Gastroesophageal sphincter (tissue), 4 donors: ENCODE data around the gene APPL2. TPM values are rescaled to one million over a fixed set of nuclear protein-coding genes. Genes with fewer than 3 reads are reported as not detected.

Experiments used
- ATAC-seq: fragments of 150-250 bp; one replicate; pipeline ENCODE4 v1.9.1; 2016; ENCODE audit warnings: mild to moderate bottlenecking, moderate library complexity
- H3K27ac ChIP-seq, 4 donors: fragments of 200-600 bp; sonication (generic) in 3 of 4; 1 replicate in 3 of 4; 2 replicates in 1 of 4; pipeline ENCODE4 v1.5.1; 2016 to 2019
- H3K27me3 ChIP-seq: fragments of 200-600 bp; sonication (generic); one replicate; pipeline ENCODE4 v1.5.1; 2019
- H3K36me3 ChIP-seq, 2 donors: fragments of 200-600 bp; sonication (generic); one replicate each; pipeline ENCODE4 v1.5.1; 2019; ENCODE audit warnings: control low read depth in 1 of 2
- H3K4me1 ChIP-seq, 3 donors: fragments of 200-600 bp; sonication (generic); 1 replicate in 2 of 3; 2 replicates in 1 of 3; pipeline ENCODE4 v1.5.1; 2016 to 2019; ENCODE audit warnings: control low read depth in 2 of 3
- H3K4me3 ChIP-seq, 2 donors: fragments of 200-600 bp; sonication (generic); one replicate each; pipeline ENCODE4 v1.5.1; 2019; ENCODE audit warnings: mild to moderate bottlenecking in 1 of 2, moderate library complexity in 1 of 2
- H3K9me3 ChIP-seq, 3 donors: fragments of 200-600 bp; sonication (generic); one replicate each; pipeline ENCODE4 v1.5.1; 2017 to 2019; ENCODE audit warnings: control low read depth in 2 of 3
- EP300 ChIP-seq: sonication (generic); formaldehyde crosslinking; IDR thresholded peaks from one replicate; pipeline ENCODE4 v1.6.1; 2017; ENCODE audit warnings: antibody characterized with exemption, mild to moderate bottlenecking
- POLR2A ChIP-seq, 2 donors: fragments of 450-650 bp; IDR thresholded peaks; one replicate each; pipeline ENCODE4 v1.6.1; 2017; ENCODE audit warnings: antibody characterized with exemption in 2 of 2, mild to moderate bottlenecking in 2 of 2, moderate library complexity in 1 of 2
- POLR2AphosphoS5 ChIP-seq: sonication (generic); formaldehyde crosslinking; IDR thresholded peaks from one replicate; pipeline ENCODE4 v1.6.1; 2017; ENCODE audit warnings: antibody characterized with exemption
- WGBS, 2 donors: methylation state at CpG; one replicate each; pipeline ENCODE4 v1.1.5; 2018; ENCODE audit warnings: low coverage in 1 of 2; 5-methylcytosine and 5-hydroxymethylcytosine counted together
- total RNA-seq, 4 donors: library from RNA; depleted of rRNA; stranded (reverse); fragments of >200 nt; gene quantifications; one replicate each; pipeline ENCODE4 v1.1.0, GENCODE V29; 2016
- TF ChIP-seq, protein P1 (sequence below), 4 experiments: fragments of 200-600 bp in 2 of 4; fragments of 450-650 bp in 2 of 4; sonication (generic) in 1 of 4; IDR thresholded peaks; one replicate each; pipeline ENCODE4 v1.5.1; 2017 to 2019; ENCODE audit warnings: antibody characterized with exemption in 4 of 4, mild to moderate bottlenecking in 2 of 4, moderate library complexity in 2 of 4

Gene APPL2
- total RNA-seq, 4 donors from 2014 or later = 17.0 to 32.4 (median 23.4) TPM

DNA sequence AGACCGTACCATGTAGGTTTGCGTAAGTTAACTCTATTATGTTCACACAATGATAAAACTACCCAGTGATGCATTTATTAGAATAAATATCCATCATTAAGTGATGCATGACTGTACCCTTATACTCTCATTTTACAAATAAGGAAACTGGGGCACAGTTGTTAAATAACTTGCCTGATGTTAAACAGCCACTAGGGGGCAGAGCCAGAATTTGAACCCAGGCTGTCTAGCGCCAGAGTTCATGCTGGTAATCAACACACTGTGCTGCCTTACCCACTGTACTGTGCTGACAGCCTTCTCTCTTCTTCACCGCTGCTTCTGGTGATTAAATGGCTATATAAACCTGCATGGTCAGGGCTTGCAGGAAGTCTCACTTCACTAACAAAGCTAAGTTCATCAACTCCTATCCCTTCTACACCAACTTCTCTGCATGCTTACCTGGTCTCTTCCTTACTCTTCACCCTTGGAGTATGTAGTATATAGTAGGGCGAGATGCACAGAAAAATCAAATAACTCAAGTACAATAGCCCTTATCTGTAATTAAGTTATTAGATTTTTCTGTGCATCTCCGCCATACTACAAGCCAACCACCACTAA, 43.6 kb upstream of the APPL2 start:
- H3K36me3 ChIP-seq = no peaks in the 10 kb centered on the region
- TF ChIP-seq POLR2A (IDR thresholded peaks at IDR 0.05) (no peak), POLR2AphosphoS5 (no peak), EP300 (no peak)
- TF ChIP-seq, protein P1, sequence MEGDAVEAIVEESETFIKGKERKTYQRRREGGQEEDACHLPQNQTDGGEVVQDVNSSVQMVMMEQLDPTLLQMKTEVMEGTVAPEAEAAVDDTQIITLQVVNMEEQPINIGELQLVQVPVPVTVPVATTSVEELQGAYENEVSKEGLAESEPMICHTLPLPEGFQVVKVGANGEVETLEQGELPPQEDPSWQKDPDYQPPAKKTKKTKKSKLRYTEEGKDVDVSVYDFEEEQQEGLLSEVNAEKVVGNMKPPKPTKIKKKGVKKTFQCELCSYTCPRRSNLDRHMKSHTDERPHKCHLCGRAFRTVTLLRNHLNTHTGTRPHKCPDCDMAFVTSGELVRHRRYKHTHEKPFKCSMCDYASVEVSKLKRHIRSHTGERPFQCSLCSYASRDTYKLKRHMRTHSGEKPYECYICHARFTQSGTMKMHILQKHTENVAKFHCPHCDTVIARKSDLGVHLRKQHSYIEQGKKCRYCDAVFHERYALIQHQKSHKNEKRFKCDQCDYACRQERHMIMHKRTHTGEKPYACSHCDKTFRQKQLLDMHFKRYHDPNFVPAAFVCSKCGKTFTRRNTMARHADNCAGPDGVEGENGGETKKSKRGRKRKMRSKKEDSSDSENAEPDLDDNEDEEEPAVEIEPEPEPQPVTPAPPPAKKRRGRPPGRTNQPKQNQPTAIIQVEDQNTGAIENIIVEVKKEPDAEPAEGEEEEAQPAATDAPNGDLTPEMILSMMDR (IDR thresholded peaks at IDR 0.05) = peak in 2 of 4 experiments; percentile 12 to 54
- H3K4me3 ChIP-seq = no peak overlapping the region
- peaks cover 16% of the 10 kb centered on the region for H3K27me3 ChIP-seq
- ATAC-seq = no peak
- no peaks in the 10 kb centered on the region for H3K9me3 ChIP-seq
- H3K4me1 ChIP-seq = no peaks in the 10 kb centered on the region
- no peak overlapping the region for H3K27ac ChIP-seq
- WGBS, 2 donors = 70 to 84% methylated on average over 5 to 6 of the region's 6 CpGs

DNA sequence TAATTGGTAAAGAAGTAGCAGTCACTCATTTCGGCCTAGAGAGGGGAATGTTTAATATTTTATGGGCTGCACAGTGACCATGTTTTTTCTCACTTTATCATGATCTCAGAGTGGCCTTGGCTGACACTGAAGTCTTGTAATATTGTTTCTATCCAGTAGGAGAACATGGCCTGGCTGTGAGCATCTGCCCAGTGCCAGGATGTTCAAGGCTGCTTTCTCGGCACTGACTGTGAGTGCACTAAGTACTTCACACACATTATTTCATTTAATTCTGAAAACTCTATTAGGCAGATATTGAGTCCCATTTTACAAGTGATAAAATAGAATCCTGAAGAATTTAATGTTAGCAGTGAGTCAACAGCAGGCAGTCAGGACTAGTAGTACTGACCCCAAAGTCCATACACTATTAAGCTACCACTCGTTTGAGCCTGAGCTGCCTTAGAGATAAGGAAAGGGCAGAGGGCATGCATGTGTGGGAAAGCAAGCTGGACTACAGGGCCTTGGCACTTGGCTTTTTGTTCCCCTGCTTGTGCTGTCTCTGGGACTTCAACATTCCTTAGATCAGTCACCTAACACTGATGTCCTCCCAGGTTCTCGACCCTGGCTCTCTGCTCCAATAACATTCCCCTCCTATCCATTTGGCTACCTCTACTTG, 42.2 kb upstream of the APPL2 start:
- Histone ChIP-seq H3K4me3 (no peak overlapping the region), H3K9me3 (no peaks in the 10 kb centered on the region), H3K36me3 (no peaks in the 10 kb centered on the region), H3K4me1 (no peaks in the 10 kb centered on the region), H3K27ac (no peak overlapping the region), H3K27me3 (peaks cover 16% of the 10 kb centered on the region)
- 58 to 63% methylated on average over 3 to 4 of the region's 4 CpGs for WGBS, 2 donors
- no peak for TF ChIP-seq EP300
- TF ChIP-seq, protein P1 (IDR thresholded peaks at IDR 0.05) = no peak
- no peak for TF ChIP-seq POLR2AphosphoS5
- TF ChIP-seq POLR2A (IDR thresholded peaks at IDR 0.05) = no peak
- peak; percentile 25 for ATAC-seq

DNA sequence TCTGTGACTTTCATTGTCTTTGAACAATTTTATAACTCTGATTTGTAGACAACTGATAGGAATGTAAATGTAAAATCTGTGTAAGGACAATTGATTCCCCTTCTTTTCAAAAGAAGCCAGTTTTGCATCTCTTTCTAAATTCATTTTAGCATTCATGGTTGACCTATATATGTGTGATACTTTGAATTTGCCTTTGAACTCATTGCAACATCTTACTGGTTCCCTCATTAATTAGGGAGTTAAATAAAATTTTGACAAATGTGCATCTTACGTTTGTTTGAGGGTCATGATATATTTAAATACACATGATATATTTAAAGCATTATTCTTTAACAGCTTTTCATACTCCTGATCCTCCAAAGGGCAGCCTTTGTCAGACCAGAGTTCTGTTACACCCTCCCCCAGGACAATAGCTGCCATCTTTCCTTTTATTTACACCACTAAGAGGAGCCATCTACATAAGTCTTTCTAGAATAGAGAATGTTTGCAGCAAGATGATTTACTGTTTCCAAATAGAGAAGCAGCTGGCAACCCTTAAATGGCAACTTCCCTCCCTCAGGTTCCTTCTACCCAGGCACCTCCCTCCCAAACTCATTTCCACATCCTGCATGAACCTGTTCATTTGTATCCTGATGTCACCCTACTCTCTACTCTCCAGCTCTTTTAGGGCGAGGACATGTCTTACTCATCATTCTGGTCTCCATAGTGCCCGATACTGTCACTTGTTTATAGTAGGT, 40.2 kb upstream of the APPL2 start:
- H3K27ac ChIP-seq = no peak overlapping the region
- peaks cover 1% of the 10 kb centered on the region for H3K27me3 ChIP-seq
- H3K4me3 ChIP-seq = no peak overlapping the region
- TF ChIP-seq EP300 = no peak
- TF ChIP-seq POLR2A (IDR thresholded peaks at IDR 0.05) = no peak
- TF ChIP-seq, protein P1 (IDR thresholded peaks at IDR 0.05) = no peak
- TF ChIP-seq POLR2AphosphoS5 = no peak
- no peaks in the 10 kb centered on the region for H3K4me1 ChIP-seq
- no peaks in the 10 kb centered on the region for H3K36me3 ChIP-seq
- no peaks in the 10 kb centered on the region for H3K9me3 ChIP-seq
- 62 to 78% methylated on average over 1 to 3 of the region's 3 CpGs for WGBS, 2 donors
- ATAC-seq = no peak

DNA sequence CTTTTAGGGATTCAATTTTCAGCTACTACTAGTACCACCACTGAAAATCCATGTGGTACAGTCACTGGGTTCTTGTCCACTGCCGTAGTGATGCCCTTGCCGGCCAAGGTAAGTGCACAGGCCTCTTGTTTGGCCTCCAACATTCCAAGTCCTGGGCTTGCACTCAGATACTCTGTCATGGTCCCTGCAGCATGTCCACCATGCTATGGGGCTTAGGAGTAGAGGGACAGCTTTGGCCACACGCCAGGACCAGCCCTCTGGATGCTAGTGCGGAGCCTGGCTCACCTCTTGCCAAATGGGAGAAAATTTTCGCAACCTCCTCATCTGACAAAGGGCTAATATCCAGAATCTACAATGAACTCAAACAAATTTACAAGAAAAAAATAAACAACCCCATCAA, 38.6 kb upstream of the APPL2 start:
- no peak for ATAC-seq
- TF ChIP-seq, protein P1 (IDR thresholded peaks at IDR 0.05) = no peak
- no peak for TF ChIP-seq POLR2A (IDR thresholded peaks at IDR 0.05)
- TF ChIP-seq POLR2AphosphoS5 = no peak
- TF ChIP-seq EP300 = no peak
- Histone ChIP-seq H3K27ac (no peak overlapping the region), H3K4me3 (no peak overlapping the region), H3K9me3 (no peaks in the 10 kb centered on the region), H3K27me3 (no peaks in the 10 kb centered on the region), H3K36me3 (no peaks in the 10 kb centered on the region), H3K4me1 (no peaks in the 10 kb centered on the region)
- WGBS, 2 donors = 80 to 94% methylated on average over 1 to 2 of the region's 5 CpGs
